GM19455 (cell line): ENCODE data around the gene C2orf81.

Experiments used
- ATAC-seq: cut with Tn5 transposase; IDR thresholded peaks from one replicate; pipeline ENCODE4 v1.9.1; 2021; ENCODE audit not compliant: unreplicated experiment

Gene C2orf81

DNA sequence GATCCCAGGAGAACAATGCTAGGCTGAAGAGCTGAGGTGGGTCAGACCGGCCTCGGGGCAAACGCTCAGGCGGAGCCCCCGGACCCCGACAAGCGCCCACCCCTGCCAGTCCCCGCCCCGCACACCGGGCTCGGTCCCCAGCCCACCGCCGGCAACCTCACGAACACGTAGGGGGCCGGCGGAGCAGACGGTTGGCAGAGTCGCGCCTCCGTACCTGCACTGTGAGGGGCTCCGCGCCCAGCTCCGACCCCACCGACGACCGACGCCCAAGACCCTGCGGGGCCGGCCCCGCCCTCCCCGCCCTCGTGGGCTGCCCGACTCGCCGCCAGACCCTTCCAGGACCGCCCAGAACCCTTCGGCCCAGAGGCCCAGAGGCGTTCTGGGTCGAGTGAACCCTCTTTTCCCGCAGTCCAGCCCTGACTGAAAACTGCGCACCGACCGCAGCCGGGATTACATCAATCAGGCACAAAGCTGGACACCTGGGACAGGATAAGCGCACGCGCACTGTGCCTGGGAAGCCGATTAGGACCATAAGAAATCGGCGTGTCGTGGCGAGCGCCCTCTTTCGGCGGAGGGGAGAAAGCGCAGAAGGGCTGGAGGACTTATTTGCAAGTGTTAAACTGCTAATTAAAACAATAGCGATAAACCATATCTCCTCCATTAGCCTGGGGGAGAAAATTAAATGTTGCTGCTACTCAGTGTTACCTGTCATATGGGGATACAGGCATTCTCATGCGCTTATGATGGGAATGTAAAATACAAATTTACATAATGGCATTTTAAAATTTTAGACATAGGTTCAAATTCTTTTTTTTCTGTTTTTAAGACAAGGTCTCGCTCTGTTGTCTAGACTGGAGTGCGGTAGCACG is 29.6 kb downstream of the C2orf81 start:
- peak; percentile 62 for ATAC-seq

DNA sequence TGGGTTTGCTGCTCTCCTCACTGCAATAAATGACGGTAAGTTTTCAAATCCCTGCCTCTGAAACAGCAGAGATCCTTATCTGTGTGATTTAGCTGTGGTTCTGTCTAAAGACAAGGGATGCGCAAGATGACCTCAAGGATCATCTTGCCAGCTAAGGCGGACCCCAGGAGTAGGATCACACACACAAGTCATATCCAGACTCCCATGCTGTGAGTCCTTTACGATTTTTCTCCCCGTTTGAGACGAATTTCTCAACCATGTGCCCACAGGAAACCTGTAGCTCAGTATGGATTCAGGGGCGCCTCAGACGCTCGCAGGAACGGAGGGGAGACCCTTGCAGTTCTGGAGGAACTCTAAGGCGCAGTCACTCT is 30.2 kb downstream of the C2orf81 start:
- peak; percentile 35 for ATAC-seq

DNA sequence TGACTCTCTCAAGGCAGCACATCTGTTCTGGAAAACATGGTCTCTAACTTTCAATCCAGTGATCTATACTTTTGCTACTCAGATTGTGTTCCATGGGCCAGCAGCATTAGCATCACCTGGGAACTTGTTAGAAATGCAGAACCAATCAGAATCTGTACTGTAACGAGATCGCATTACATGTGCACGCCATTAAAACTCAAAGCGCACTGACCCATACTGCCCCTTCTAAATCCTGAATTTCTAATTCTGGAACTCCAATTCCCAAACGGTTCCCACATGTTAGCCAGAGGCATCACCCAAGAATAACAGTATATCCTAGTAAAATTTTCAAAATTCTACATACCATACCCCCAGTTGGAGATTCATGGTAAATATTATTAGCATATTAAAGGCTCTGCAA is 30.8 kb downstream of the C2orf81 start:
- no peak for ATAC-seq

DNA sequence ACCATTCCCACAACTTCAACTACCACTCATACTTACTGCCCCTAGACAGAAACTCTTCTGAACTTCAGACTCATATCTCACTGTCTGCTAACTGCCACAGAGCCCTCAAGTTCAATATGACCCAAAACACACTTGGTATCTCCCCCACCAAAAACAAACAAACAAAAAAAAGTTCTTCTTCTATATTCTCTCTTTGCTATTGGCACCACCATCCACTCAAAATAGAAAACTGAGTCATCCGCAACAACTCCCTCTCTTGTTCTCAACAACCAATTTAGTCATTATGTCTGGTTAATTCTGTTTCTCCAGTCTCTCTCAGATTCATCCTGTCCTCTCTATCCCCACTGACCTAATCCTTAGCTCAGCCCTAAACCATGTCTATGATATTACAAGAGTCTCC is 34.1 kb downstream of the C2orf81 start:
- no peak for ATAC-seq

DNA sequence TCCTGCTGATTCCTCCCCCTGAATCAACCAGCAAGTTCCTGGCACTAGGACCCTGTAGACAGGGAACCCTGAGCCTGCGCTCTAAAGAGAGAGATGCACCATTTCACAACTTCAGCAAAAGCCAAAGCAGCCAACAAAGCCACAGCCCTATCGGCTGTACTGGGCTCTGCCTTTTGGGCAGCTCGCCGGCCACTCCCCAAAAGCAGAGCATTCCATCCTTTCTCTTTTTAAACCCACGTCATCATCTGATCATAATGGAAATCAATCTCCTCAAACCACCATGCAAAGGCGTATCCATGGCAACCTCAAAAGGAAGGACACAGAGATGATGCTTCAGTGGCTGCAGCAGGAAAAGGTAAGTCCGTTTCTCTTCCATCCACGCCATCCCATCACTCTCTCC is 36.0 kb downstream of the C2orf81 start:
- ATAC-seq = no peak

DNA sequence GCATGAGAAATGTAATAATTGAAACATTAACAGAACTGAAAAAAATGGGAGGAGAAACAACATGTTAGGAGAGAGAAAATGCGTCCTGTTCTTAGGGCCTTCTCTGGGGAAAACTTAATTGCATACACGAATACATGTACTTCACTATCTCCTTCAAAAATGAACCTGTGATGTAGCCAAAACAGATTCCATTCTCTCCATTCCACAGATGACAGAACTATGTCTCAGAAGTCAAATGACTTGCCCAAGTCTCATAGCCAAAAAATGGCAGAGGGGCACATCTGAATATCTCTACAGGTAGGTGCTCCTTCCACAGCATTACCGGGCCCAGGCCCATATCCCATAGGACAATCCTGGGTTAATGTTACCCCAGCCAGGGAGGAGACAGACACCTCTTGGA is 37.4 kb downstream of the C2orf81 start:
- ATAC-seq = no peak

DNA sequence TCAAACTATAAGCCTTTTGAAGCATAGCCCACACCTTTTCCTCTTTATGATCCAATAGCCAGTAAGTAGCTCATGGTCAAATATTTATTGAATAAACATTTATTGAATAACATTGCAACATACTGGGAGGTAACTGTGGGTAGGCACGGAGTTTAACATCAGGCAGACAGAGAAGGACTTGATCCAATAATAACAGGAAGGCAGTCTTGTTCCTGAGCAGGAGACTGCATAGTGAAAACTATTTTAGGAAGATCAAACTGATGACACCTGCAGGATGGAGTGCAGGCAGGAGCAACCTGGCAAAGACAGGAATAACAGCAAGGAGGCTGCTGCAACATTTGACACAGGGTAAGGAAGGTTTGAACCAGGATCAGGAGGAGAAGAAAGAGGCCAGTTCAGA is 38.2 kb downstream of the C2orf81 start:
- ATAC-seq = no peak

DNA sequence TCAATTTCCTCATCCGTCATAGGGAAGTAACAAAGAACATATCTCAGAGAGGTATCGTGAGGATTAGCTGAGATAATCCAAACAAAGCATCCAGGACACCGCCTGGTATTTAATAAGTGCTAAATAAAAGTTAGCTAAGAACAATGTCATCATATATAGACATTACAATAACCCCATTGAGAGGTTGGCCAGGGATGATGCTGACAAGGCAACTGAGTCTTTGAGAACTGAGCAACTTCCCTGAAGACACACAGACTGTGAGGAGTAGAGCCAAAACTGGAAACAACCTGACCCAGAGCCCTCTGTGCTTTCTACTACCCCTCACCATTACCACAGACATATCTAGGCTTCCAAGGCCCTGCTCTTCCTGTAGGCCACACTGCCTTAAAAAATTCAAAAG is 39.7 kb downstream of the C2orf81 start:
- no peak for ATAC-seq

DNA sequence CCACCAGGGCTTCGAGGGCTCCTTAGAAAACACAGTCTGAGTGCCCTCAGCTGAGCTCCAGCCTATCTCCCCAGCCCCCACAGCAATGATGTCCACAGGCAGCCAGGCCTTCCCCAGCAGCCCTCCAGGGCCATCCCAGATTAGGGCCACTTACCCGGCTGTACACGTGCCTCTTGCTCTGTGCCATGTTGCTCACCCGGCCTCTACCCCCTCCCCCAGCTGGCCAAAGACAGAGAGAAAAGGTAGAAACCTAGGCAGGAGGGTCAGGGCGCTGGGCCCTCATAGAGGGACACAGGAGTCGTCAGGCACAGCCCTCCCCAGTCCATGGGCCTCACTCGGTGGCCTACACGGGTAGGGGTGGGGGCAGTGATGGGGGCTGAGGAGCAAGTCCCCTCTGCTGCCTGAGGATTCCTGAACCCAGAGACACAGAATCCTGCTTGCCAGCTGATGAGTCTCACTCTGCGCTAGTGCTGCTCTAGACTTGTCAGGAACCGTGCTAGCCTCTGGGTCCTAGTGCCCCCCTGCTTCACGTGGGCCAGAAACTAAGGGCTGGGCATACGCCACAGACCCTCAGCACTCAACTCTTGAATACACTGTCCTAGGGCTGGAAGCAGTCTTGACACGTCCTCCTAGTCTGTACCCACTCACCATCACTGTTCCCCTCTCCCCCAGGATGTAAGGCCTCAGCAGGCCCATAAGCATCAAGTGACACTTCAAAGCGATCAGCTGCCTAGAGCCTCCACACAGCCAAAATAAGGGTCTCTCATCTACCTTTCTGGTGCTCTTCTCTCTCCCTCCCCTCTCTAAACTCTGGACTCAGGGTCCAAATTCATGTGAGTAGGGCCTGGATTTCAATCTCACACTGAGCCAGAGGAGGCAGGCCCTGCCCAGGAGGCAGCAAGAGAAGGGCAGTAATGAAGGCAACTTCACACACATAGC is 41.3 kb downstream of the C2orf81 start, which contains the start of gene DCTN1:
TSS of gene DCTN1 (minus strand) at position 461 of the 939 bp plus-strand sequence. CDS start at position 187, 274 bp downstream.
- no peak for ATAC-seq

DNA sequence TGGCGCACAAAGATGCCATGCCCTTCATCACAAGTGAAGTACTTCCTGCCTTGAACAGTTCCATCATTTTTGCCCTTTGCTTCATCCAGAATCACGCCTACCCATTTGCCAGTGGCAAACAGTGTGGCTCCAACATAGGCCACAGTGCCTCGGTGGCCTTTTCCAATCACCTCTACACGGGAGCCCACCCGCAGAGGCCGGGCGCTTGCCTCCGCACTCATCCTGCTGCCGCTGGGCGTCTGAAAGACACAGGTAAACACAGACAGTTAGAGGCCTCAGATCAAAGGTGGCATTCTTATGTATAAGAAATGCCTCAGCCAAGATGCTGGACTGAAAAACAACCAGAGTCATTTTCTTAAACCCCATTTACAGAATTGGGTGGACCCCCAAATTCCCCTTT is 43.4 kb downstream of the C2orf81 start:
- ATAC-seq = no peak

DNA sequence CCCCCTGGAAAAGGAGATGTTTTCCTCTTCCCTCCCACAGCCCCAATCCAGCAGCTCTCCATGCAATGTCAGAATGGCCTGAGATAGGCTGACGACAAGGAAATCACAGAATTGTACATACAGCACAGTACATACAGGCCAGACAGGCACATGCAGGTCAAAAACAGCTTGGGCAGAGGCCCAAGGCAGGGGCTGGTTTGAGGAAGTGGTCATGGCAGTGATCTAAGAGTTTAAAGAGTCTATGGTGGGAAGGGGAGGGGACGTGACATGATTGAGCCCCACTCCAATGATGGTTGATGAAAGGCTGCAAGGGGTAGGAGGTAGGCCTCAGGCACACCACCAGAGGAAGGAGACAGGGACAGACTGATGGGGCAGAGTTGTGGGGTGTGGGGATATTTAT is 45.6 kb downstream of the C2orf81 start:
- no peak for ATAC-seq

DNA sequence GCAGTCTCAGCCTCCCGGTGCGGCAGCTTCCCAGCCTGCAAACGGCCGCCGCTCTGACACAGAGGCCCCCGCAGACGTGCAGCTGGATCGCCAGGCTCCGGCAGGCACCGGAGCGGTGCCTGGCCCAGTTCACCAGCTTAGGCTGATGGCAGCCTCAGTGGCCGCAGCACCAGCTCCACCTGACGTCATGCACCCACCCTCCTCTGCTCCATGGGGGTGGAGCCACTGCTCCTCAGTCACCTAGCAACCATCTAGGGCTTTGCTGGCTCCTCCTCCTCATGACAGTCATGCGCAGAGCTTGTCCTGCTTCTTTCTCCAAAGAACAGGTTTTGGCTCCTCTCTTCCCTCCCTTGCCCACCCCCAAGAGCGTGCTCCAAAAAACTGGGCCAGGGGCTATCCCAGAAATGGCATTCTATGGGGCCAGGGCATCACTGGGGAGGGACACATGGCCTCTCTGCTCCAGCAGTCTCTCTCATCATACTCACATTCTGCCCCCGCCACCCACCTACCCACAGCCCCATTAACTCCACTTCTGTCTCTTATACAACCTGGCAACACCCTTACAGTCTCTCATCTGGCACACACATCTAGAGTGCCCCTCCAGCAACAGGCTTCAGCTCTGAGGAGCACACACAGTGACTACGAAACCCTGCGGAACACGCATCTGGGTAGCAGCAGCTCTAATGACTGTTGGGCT is 46.8 kb downstream of the C2orf81 start:
- no peak for ATAC-seq

DNA sequence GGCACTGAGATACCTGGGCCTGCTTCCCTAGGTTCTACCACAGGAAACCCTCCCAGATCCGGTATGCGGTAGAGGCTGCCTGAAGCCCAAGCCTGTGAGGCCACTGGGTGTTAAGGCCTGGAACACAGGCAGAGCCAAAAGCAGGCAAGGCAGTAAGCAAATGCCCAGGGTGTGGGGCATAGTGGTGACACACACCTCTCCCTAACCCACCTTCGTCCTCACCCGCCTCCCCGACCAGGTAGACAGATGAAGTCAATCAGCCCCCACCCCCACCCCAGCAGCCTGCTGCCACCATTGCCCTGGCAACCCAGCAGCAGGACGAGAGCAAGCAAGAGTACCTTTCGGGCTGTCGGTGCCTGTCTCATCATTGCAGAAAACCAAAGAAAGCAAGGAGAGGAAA is 47.4 kb downstream of the C2orf81 start:
- ATAC-seq = no peak

DNA sequence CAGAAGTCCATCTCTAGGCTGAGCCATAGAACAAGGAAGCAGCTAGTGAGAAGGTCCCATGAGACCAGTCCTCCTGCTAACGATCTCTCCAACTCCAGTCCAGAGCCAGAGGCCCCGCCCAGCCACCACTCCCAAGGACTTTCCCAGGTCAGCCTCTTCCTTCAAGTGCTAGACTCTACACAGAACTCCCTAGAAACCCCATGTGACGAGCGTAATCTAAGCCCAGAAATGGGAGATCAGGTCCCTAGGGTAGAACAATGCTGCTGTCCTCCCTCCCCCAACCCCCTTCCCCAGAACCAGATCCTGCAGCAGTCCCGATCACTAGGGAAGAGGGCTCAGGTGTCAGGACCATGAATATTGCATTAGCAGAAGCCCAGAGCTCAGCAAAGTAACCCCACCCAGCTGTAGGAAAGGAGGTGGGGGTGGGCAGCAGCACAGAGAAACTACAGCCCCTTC is 48.2 kb downstream of the C2orf81 start:
- no peak for ATAC-seq

DNA sequence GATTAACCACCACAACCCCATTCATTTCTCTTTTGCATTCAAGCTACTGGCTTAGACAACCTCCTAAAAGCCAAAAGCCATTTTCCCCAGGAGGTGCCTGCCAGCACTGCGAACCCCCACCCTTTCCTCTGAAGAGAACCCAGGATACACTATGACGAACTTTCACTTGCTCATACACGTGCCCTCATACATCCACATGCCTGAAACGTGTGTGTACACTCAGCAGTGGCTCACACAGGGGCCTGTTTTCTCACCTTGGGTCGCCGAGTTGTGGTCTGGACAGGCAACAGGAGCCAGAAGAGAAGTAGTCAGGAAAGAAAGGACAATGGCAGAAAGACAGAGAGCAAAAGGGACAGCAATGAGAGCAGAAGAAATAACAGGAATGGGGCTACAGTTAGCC is 48.7 kb downstream of the C2orf81 start:
- no peak for ATAC-seq

DNA sequence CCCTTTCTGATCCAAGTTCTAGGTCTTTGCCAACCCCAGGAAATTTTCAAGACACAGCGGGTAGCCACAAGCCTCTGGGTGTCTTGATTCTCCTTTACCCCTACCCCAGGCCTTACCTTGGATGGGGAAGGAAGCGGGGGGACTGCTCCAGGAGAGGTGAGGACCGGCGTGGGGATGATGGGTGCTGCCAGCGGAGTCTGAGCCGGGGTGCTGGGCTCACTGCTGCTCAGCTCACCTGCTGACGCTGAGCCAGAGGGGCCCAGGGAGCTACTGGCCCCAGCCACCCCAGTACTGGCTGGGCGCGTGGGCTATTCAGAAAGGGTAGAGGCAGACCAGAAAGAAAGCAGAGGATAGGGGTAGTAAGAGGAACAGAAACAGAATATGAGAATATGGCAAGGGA is 50.0 kb downstream of the C2orf81 start:
- ATAC-seq = no peak

DNA sequence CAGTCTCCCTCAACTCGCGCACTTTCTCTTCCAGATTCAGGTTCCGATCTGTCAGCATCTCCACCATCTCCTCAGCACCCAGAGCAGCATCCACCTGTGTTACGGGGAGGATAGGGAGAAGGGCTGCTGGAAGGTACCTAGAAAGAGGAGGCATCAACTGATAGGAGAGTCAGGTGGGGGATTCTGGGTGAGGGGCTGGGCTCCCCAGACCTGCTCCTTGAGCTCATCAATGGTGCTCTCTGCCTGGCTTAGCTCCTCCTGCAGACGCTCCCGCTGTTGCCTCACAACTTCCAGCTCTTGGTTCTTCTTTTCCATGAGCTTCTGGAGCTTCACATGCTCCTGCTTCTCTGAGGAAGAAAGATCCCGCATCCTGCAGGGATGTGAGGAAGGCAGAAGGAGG is 51.4 kb downstream of the C2orf81 start:
- ATAC-seq = no peak

DNA sequence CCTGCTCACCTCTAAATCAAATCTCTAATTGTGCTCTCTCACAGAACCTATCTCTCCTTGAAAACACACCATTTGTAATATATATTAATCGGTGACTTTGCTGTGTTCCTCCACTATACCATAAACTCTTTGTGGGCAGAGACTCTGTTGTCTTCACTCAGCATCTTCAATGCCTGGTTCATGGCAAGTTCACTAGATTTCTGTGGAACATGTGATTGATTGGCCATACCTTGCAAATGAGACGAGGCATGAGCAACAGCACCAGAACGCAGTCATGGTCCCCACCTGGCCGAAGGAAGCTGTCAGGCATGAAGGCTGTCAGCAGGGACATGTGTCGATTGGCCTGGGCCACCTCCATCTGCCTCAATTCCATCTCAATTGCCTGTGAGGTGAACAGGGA is 52.9 kb downstream of the C2orf81 start:
- ATAC-seq = no peak

DNA sequence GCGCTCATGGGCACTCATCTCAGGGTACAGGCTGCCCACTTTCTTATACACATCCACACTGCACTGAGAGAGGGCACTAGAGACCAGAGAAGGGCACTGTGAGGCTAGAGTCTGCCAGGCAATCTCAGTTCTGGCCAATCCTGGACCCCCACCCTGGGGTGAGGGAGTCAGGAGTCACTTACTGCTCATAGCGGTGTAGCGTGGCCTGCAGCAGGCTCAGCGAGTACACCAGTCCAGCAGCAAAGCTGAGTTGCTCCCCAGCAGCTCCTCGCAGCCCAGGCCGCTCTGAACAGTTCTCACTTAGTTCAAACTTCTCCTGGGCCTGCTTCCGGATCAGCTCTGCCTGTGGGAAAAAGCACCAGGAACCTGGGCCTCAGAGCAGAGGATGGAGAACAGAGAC is 53.6 kb downstream of the C2orf81 start:
- no peak for ATAC-seq

DNA sequence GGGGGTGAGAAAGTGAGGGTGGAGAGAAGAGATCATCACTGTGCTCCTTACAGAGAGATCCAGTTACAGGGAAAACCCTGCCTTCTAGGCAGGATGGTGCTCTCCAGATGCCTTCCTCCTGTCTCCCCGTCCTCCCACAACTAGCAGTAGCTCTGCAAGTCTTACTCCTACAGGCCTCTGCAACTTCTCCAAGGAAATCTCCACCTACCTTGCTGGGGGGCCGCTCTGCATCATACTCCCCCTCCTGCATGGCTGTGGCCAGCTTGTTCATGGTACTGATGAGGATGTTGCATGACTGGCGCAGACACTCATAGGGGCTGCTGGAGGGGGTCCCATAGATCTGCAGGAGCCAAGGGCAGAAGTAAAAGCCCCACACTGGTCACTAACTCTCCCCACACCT is 55.4 kb downstream of the C2orf81 start:
- no peak for ATAC-seq
